HG03064 (cell line): ENCODE results near the gene TMEM175.

ENCODE experiments used
- ATAC-seq: cut with Tn5 transposase; IDR thresholded peaks from one replicate; pipeline ENCODE4 v1.9.1; 2021; ENCODE audit warnings: low read depth; ENCODE audit not compliant: unreplicated experiment

TMEM175 gene

GRCh38 chr4:898869-899555 is 33.2 kb upstream of the TMEM175 start:
- ATAC-seq: no peak

GRCh38 chr4:899556-899906 is 32.7 kb upstream of the TMEM175 start:
- no peak for ATAC-seq

- no peak for ATAC-seq
These were observed 32.2 kb upstream of the TMEM175 start for GRCh38 chr4:900073-900472.

GRCh38 chr4:900721-901120 is 31.5 kb upstream of the TMEM175 start:
- no peak for ATAC-seq

- ATAC-seq: no peak
These were observed 30.9 kb upstream of the TMEM175 start for GRCh38 chr4:901192-901910.

- no peak for ATAC-seq
These were observed 28.9 kb upstream of the TMEM175 start for GRCh38 chr4:903066-904046.

DNA sequence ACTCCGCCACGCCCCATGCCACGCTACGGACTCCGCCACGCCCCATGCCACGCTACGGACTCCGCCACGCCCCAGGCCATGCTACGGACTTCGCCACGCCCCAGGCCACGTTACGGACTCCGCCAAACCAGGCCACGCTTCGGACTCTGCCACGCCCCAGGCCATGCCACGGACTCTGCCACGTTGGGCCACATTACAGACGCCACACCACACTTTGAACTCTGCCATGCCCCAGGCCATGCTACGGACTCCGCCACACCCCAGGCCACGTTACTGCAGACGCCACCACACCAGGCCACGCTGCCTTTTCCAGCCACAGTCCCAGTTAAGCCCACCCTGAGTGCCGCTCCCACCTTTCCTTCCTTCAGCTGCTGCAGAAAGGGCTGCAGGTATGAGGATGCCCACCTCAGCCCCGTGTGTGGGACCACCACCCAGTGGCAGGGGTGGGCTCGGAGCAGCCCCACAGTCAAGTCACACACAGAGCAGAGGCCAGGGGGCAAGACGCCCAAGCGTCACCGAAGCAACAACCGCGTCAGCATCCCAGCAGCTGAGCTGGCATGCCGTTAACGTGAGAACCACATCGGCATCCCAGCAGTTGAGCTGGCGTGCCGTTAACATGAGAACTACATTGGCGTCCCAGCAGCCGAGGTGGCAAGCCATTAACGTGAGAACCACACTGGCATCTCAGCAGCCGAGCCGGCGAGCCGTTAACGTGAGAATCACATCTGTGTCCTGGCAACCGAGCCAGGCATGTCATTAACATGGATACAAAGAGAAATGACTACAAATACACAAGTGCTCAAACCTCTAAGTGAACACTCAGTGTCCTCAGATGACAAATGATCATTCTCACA is 26.5 kb upstream of the TMEM175 start:
- no peak for ATAC-seq

- ATAC-seq: no peak
These were observed 25.7 kb upstream of the TMEM175 start for GRCh38 chr4:906339-907102.

GRCh38 chr4:907103-907400 is 25.2 kb upstream of the TMEM175 start:
- no peak for ATAC-seq

DNA sequence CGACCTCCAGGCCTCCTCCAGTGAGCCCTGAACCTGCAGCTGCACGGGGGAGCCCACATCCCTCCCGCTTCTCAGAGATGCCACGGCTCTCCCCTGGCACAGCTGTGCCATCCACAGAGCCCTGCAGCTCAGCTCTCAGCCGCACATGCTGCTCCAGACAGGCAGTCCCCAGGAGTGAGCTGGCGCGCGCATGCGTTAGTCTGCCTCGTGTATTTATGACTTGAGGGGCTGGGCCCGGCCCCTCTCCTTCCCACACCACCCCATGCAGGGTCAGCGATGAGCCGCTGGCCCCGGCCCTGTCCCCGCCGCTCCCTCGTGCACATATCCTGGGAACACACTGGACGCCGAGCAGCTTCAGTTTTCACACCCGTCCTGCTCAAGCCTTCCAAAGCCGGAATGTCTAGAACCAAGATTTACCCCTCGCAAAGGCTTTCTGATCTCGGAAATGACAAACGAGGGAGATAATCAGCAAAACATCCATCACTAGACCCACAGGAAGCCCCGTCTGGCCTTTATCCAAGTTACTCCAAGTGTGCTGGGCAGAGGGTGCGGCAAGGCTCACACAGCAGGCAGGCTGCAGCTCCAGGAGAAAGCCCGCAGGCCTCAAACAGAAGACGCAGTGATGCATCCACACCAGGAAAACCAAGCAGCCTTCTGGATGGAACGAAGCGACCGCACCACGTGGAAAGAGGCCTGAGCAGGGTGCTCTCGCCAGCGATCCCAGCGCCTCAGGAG is 24.4 kb upstream of the TMEM175 start:
- ATAC-seq: no peak

- ATAC-seq: no peak
These were observed 23.1 kb upstream of the TMEM175 start for GRCh38 chr4:909131-909571.

- no peak for ATAC-seq
These were observed 22.4 kb upstream of the TMEM175 start for GRCh38 chr4:909821-910220.

GRCh38 chr4:910366-911091 is 21.7 kb upstream of the TMEM175 start:
- ATAC-seq: no peak

- ATAC-seq: no peak
These were observed 21.0 kb upstream of the TMEM175 start for GRCh38 chr4:911221-911751.

DNA sequence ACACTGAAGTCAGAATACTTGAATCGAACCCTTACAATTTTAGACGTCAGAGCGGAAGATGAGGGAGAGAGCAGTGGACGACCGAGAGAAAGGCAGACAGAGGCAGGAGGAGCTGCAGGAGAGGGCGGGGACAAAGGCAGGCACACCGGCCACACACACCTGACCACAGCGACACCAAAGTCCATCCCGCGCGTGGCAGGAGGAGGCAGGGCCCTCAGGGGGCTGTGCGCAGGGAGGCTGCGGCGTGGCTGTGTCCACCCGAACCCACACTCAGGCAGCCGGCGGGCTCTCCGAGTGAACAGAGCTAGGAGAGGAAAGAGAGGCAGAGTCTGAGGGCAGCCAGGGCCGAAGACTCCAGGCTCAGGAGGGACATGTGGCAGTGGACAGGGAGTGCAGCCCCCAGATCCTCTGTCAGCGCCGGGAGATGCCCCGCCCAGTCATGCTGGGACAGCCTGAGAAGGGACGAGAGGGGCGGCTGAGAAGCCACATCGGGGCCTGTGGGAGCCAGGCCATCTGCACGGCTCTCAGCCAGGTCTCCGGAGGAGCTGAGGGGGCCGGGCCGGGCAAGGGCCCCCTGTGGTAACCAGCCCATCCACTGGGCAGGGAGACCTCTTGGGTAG is 20.3 kb upstream of the TMEM175 start:
- no peak for ATAC-seq

DNA sequence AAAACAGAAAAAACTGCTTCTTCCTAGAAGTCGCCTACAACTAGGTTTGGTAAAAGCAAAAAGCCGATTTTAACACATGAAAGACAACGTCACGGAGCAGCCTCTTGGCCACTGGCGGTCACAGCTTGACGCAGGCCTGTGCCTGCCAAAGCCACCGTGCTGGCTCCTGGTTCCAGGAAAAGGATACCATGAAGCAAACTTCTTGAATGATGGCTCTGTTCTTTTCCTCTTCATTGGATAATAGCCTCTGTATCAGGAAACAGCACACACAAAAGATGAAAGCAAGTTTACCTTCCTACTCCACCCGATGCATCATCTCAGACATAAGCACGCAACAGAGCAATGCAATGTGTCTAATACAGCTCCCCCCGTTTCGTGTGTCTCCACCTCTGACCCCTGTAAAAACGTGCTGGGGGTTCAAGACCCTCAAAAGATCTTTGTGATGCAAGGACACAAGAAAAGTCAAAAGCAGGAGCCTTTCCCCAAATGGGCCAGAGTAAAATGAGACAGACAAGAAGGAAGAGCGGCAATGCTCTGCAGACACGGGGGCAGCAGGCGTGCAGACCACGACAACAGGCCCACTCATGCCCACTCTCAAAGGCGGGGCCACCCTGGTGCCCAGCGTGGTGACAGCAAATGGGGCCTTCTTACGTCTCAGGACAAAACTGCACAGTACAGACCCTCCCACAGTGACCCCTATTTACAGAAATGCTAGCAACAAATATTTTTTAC is 19.5 kb upstream of the TMEM175 start:
- no peak for ATAC-seq

- ATAC-seq: no peak
These were observed 19.0 kb upstream of the TMEM175 start for GRCh38 chr4:913280-913618.
